Right forelimb (tissue), 1 donor: ENCODE measurements around the gene IRS1.

Source experiments
- DNase-seq: peaks from one replicate; pipeline ENCODE4 v3.0.0-alpha.2; 2018

The IRS1 gene

DNA sequence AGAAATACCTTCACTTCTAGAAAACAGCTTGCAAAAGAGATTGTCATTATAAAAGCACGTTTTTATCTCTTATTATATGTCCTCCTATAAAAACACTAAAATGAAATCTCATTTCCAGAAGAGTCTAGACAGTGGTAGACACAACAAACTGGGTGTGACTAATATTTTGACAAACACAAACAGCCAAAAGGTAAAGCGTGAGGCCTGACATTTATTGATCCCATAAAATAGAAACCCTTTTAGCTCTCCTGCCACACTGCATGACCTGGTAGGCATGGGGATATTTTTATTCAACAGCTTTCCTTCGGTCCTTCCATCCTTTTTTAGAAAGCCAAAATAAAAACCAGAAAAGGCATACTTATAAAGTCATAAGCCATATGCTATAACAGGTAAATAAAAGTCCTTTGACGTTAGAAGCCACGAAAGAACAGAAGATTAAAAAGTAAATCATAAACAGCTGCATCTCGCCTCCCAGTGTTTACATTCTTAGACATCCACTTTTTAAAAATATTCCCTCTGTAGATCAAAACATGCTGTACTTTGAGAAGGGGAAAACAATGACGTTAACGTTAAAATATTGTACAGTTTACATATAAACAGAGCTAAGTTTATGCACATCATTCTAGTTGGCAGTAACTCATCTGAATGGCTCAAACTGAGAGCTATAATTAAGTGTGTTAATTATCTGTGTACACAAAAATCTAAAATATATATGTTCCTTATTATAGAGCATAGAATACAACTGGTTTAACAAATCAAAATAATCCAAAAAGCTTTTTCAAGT lies 44.6 kb downstream of the IRS1 start:
- no peak for DNase-seq

DNA sequence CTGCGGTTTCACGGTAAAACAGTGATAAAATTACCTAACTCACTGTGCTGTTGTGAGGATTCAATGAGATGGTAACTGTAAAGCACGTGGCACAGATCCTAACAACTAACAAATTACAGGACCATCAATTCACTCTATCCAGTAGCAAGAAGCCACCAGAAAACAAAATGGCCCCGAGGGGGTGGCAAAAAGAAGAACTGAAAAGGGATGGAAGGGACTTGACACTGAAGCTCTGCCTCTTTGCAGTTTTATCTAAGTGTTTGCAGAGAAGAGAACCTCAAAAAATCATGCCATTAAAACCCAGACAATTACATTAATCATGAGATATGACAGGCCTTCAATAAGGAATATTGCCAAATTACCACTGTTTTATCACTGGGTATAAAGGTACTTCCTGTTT lies 46.7 kb downstream of the IRS1 start:
- no peak for DNase-seq

DNA sequence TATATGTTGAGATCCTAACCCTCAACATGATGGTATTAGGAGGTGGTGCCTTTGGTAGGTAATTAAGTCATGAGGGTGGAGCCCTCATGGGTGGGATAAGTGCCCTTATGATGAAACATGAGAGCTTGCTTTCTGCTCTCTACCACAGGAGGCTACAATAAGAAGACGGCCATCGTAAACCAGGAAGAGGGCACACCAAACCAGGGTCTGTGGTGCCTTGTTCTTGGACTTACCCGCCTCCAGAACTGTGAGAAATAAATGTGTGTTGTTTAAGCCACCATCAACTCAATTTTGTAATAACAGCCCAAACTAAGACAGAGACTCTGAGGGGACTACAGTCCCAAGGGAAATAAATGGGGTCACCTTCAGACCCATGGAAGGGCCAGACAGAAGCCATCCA lies 52.3 kb downstream of the IRS1 start:
- DNase-seq: no peak

DNA sequence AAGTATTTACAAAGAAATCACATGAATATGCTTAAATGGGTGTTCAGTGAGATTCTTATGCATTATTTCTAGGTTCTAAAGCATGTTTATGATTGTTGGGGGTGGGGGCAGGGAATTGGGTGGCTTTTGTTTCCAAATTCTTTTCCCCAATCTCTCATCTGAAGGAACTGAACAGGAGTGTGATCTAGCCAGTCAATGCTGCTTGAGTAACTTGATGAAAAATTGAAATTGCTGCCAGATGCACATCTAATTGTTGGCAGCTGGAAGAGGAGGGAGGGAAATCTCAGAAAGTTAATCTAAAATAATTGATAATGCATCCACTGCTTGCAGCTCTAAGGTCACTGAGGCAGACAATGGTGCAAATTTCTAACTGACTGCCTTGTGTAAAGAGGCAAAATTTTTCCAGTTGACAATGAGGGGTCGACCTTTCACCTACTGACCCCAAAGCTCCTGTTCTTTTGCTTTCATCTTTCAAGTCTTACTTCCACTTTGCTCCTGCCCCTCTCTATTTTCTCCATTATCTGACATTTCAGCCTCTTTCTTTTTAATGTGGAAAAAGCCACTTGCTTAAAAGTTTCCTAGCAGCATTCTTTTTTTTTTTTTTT lies 53.3 kb downstream of the IRS1 start:
- DNase-seq: no peak

DNA sequence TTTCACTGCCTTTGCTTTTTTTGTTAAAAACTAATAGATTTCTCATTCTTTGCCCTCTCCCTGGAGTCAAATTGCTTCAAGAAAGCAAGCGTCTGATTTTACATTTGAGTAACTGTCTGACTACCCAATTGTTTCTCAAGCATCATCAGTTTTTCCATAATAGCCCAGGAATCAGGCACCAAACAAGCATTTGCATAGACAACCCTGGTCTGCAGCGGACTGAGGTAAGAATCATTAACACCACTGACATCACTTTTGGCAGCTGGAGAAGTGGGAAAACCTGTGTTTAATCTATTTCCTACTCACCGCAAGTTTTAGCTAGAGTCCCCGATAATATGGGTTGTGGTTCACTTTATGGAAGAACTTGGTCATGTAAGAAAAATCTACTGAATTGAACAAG lies 55.7 kb downstream of the IRS1 start:
- no peak for DNase-seq

DNA sequence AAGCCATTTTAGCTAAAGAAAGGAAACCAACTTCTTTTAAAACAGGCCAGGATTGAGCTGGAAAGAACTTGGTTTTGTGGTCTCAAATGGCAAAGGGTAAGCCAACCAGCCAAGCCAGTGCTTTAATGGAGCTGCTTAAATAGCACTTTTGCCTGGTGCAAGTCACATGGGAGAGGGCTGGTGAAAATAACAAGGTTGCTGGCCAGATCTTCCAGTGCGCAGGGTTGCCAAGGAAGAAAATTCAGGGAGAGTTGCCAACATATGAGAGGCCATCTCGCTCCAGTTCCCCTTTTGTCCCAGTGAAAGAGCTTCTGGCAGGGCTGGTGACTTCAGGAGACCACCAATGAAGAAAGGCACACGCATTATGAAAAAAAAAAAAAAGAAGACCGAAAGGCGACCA lies 57.3 kb downstream of the IRS1 start:
- no peak for DNase-seq

DNA sequence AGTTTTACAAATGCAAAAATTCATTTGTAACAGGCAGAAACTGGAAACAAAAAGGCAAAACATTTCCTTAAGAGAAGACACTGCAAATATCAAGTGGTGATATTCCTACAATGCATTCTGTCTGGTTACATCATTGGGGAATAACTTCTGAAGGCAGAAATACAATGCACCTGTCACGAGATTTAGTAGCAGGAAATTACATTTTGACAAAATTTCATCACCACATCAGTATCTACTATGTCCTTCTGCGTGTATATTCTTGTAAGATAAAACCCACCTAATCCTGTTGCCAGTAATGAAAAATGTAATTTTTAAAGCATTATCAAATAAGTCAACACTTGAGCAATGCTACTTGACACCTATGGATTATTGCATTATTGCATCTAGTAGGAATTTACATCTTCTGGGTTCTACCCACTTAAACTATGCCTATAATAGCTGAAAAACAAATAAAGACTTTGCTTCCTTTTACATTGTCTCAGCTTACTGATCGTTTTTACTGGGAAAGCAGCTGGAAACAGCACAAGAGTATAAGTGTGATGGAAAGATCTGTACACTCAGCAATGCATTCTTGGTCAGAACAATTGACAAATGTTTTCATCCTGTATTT lies 59.5 kb downstream of the IRS1 start:
- DNase-seq: no peak

DNA sequence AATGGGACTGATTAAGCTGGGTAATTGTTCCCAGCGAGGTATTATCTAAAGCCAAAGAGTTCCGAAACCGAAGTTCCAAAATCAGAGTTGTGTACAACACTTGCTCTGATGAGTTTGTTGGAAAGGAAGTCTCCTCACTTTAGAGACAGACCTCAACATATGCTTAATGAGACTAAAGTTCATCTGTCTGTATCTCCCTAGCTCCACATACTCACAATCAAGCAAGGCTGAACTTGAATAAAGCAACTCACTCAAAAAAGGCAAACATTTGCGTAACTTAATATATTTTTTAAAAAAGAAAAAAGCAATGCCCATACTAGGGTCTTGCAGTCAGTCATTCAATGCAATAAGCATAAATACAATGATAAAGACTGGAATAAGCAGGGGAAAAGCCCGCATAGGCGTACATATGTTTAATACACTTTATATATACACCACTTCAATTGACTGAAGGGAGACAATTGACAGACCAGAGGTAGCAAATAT lies 60.0 kb downstream of the IRS1 start:
- DNase-seq: no peak

DNA sequence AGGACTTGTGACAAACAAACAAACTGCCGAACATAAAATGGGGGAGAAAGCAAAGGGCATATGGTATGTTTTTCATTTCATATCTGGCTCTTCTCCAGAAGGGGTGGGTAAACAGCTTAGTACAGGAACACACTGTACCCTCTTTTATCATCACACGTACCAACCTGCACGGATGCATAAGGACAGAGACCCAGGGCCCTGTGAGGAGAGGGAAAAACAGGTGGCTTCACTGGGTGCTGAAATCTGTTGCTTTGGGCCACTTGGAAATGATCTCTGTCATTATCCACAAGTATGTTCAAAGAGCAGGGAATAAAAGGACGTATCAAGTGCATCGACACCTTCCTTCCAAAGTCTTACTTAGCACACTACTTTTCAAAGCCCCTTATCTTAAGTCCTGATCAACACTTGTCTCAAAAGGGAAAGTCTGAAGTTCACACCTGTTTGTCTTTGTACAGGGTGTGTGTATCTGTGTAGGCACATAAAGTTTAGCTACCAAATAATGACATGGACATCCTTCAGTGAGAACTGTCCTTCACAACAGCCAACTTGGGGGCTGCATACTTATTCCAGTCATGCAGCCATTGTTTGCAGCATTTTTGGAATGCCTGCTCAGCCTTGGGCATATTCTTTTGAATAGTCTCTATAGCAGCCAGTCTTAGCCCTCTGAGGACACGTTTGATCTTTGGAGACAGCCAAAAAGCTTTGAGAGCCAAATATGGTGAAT lies 60.6 kb downstream of the IRS1 start:
- DNase-seq: no peak

DNA sequence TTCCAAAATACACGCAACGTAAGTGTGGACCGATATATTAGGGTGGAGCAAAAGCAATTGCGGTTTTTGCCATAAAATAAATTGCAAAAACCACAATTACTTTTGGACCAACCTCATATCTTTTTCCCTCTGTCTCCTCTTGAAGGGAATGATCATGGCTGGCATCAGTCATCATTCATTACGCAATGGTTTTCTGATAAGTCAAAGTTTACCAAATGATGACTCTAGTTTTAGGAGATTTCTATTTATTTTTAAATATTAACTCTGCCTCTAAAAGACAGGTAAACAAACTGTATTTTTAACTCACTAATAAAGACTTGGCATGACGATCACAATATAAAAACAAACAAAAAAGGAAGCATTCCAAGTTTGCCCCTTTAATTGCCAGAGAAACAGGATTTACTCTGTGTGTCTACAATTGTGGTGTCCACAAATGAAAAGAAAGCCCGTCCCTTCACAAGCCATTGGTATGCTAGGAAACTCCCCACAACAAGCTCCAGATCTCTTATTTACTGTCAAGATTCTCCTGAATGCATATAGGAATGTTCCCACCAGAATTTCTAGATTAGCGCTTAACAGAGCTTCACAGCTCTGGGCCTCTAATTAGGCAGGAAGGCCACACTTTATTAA lies 61.3 kb downstream of the IRS1 start:
- DNase-seq: no peak

DNA sequence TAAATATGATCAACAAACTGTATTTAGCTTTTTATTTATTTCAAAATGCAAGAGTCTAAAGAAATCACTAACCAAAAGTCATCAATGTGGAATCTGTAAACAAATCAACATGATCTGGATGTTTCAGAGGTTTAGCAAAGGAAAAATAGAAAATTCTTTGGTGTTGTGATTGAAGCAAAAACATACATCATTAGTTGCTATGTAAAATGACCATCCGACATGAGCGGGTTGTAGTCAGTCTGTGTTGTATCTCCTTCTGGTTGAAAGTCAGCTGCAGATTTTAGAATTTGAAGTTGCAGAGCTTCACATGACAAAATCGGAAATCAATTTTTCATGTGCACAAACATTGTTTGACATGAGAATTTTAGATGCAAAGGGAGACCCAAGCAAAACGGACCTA lies 63.2 kb downstream of the IRS1 start:
- DNase-seq: no peak

DNA sequence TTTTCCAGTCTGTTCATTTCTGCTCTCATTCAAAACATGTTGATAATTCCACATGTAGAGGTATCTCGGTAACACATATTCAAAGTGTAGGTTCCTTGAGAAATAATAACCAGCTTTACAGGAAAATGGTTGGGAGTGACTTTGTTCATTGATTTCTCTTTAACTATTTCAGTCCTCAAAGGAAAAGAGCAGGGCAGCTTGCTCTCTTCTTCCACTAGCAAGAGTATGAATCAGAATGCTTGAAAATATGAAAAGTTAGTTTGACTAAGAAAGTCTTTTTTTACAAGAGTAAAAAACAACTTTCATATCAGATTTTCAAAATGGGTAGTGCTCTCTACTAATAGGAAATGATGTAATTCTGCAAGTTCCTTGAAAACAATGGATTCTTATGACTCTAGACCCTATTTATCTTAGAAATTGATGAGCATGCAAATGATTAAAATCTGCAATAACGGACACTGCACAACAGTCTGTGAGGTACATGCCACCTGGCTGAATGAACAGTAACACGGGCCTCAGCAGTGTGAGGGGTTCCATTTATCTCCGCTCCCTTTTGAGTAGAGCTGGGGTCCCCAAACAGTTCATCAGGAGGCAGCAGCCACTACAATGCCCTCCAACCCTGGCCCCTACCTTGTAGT lies 65.6 kb downstream of the IRS1 start:
- DNase-seq: no peak

DNA sequence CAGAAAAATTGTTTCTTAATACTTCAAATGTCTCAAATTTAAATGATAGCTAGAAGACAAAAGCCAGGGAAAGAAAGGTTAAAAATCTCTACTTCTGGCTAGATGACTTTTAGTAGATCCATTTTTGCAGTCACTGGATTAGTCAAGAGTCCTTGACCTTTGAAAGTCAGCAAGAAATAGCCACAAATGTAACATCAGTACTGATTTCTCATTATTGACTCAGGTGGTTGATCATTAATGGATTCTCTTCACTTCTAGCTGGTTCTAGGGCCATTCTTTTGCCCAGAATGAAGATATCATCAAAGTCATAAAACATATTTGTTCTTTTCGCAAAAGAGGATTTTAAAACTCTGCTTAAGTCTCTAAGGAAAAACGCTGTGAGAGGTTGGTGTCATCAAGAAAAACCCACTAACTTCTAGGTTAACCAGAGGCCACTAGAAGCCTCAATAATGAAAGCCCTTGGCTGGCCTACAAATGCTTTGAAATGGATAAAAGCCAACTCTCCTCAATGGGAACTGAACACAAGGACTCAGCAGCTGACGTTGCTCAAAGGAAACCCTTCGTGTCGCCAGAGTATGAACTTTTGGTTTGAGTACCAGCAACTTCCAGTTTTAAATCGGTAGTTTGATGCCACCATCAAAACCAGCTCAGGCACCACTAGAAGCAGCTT lies 66.3 kb downstream of the IRS1 start:
- DNase-seq: no peak

DNA sequence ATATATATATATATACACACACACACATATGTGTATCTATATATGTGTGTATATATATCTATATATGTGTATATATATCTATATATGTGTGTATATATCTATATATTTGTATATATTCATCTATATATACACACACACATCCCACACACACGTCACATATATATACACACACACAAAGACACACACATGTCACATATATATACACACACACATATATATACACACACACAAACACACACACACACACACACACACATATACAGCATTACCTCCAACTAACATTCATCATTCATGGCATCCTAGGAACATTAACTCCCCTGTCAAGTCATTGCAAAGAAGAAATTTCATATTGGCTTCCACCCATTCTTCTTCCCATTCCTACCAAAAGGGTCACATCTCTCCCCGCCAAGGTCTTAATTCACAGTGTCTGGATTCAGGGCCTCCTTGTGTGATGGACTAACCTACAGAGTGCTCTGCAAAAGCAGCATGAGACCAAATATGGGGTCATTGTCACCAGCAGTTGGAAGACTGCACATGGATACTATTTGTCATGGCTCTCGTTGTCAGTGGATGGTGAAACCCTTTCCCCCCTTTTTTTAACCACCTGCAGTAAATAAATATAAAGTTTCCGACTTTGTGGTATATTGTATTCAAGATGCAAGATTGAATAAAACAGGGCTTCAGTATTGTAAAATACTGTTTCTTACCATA lies 67.0 kb downstream of the IRS1 start:
- no peak for DNase-seq

DNA sequence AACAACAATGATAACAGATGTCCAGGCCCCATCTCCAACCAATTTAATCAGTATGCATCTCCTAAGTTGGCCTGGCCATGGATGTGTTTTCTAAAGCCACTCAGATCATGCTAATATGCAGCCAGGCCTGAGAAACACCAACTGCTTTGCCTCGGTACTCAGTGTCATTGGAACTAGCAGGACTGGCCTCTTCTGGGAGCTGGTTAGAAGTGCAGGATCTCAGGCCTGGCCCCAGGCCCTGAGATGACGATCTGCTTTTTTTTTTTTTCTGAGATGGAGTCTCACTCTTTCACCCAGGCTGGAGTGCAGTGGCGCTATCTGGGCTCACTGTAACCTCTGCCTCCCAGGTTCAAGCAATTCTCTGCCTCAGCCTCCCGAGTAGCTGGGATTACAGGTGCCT lies 69.1 kb downstream of the IRS1 start:
- no peak for DNase-seq

DNA sequence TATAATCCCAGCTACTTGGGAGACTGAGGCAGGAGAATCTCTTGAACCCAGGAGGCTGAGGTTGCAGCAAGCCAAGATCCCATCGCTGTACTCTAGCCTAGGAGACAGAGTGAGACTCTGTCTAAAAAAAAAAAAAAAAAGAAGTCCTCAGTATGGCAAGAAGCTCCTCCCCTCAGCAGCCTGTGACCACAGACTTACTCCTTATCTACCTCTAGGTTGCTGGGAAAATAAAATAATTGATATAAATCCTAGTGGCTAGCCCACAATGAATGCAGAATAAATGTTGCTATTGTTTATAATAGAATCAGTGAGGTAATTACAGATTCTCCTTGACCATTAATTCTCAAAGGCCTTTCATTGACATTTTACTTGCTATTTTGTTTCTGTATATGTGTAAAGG lies 70.6 kb downstream of the IRS1 start:
- DNase-seq: no peak

DNA sequence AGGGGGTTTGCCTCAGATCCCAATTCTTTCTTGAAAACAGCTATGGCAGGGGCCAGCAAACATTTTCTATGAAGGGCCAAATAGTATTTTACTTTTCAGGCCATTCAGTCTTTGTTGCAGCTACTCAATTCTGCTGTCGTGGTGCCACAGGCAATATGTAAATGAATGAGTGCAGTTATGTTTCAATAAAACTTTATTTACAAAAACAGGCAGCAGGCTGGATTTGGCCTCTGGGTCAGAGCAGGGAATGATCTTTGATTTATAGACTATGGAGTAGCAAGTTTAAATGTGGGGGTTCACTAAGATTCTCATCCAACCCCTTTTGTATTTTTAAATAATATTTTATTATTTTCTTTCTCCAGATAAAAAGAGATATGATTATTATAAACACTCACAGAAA lies 72.4 kb downstream of the IRS1 start:
- DNase-seq: no peak

DNA sequence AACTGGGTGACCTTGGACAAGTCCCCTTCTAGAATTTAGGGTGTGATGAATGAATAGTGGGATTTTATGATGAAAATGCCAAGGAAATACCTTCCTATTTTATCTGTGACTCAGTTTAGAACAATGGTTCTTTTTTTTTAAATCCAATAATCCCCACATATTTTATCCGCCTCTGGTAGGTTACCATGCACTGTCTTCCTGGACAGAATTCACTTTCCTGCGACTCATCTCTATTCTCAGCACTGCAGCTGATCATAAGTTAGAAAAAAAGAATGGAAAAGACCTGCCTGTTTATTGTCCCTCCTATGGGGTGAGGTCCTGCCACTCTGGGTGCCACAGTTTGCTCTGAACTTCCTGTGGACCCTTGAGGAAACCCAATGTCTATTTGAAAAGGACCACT lies 73.1 kb downstream of the IRS1 start:
- DNase-seq: no peak

DNA sequence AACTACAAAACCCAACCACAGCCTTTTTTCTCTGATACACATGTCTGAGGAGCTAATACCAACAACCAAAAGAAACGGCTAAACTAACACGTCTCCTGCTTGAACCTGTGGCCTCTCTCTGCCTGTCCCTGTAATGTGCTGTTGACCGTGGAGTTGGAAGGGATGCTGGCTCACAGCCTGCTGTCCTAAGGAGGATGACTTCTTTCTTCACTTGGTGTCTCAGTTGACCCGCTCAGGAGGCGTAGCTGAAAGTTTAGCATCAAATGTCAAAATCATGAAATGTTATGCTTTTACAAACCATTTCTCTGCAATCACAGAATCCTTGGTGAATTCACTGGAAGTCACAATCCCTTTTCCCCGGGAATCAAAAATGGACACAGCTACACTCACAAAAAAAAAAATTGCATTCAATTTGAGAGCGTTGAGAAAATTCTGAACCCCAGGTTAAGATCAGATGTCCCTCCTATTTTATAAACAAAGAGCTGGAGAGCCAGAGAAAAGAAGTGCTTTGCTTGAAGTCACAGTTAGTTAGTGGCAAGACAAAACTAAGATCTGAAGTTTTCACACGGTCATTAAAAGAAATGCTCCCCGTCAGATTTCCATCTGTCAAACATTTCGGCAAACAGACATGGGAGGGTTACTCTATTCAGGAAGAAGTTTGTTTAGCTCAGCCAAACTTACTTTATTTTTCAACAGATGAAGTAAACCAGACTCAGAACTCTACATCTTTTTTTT lies 74.3 kb downstream of the IRS1 start:
- no peak for DNase-seq

DNA sequence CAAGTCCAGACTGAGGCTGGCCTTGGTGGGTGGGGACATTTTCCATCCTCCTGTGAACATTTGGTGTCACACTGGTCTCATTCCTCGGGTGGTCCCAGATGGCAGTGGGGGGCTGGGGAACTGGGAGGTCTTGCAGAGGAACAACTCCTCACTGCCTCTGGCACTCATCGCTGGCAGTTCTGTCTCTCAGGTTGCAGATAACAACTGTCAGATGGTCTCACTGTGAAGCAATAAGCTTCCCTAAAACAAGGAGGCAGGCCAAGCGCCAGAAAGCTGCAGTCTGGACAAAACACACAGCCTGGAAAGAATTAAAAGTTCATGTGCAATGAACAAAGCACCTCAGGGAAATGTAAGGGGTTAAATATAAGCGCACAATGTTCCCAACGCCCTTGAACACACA lies 78.1 kb downstream of the IRS1 start:
- no peak for DNase-seq

DNA sequence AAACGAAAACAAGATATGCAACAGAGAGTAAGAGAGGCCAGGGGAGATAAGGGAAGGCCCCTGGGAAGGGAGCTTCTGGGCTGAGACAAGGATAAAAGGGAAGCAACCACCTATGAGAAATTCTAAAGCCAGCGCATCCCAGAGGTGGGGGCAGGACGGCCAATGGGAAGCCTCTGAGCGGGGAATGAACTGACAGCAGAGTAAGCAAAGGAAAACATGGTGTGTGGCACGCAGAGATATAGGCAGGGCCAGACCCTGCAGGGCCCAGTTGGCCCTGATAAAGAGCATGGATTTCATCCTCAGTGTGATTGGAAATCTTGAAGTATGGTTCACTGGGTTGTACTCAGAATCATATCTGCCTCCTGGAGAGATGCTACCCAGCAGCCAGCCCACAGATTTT lies 78.7 kb downstream of the IRS1 start:
- no peak for DNase-seq
